GM23338 (cell line): ENCODE measurements around the gene SLC66A2. TPM values are rescaled to one million over a fixed set of nuclear protein-coding genes. Genes with fewer than 3 reads are reported as not detected.
A peak's percentile ranks its signal among the peaks of the same experiment; 100 is the strongest.

ENCODE experiments used
- ATAC-seq: fragments of 200-7000 bp; cut with Tn5 transposase; 3 replicates; pipeline ENCODE4 v1.9.1; 2020
- DNase-seq: peaks from one replicate; pipeline ENCODE4 v3.0.0-alpha.2; 2015; ENCODE audit warnings: low spot score
- H2AFZ ChIP-seq: fragments of 200-600 bp; sonication (generic); 2 replicates; pipeline ENCODE4 v1.8.0; 2016; ENCODE audit warnings: antibody characterized with exemption, mild to moderate bottlenecking, moderate library complexity
- H3F3A ChIP-seq: fragments of 200-600 bp; sonication (generic); replicated peaks from 2 replicates; pipeline ENCODE4 v1.8.0; 2017; ENCODE audit warnings: antibody characterized with exemption, mixed run types, low read depth
- H3K27ac ChIP-seq: fragments of 200-600 bp; sonication (generic); 2 replicates; pipeline ENCODE4 v1.6.1; 2016; ENCODE audit warnings: low read depth
- H3K27me3 ChIP-seq: fragments of 200-600 bp; sonication (generic); 2 replicates; pipeline ENCODE4 v1.8.0; 2016; ENCODE audit warnings: mild to moderate bottlenecking, mixed run types, moderate library complexity; ENCODE audit not compliant: insufficient read depth
- H3K36me3 ChIP-seq: fragments of 200-600 bp; sonication (generic); 2 replicates; pipeline ENCODE4 v1.8.0; 2016; ENCODE audit warnings: mild to moderate bottlenecking; ENCODE audit not compliant: insufficient read depth
- H3K4me1 ChIP-seq: fragments of 200-600 bp; sonication (generic); 2 replicates; pipeline ENCODE4 v1.8.0; 2016; ENCODE audit warnings: mild to moderate bottlenecking, moderate library complexity; ENCODE audit not compliant: insufficient read depth
- H3K4me2 ChIP-seq: fragments of 200-600 bp; sonication (generic); 2 replicates; pipeline ENCODE4 v1.7.1; 2017; ENCODE audit warnings: mixed run types
- H3K4me3 ChIP-seq: fragments of 200-600 bp; sonication (generic); 2 replicates; pipeline ENCODE4 v1.6.1; 2016; ENCODE audit warnings: mixed run types
- H3K79me2 ChIP-seq: fragments of 200-600 bp; sonication (generic); replicated peaks from 2 replicates; pipeline ENCODE4 v1.8.0; 2017; ENCODE audit warnings: mild to moderate bottlenecking; ENCODE audit not compliant: insufficient read depth
- H3K9me2 ChIP-seq: fragments of 200-600 bp; sonication (generic); 2 replicates; pipeline ENCODE4 v1.8.0; 2017; ENCODE audit not compliant: insufficient read depth
- H4K20me1 ChIP-seq: fragments of 200-600 bp; sonication (generic); replicated peaks from 2 replicates; pipeline ENCODE4 v1.8.0; 2017; ENCODE audit warnings: mild to moderate bottlenecking; ENCODE audit not compliant: insufficient read depth
- H3K27ac Mint-ChIP-seq: 2 replicates; pipeline ENCODE4 v1.8.0; 2020; ENCODE audit warnings: inconsistent platforms, mild to moderate bottlenecking, moderate library complexity, mixed read lengths
- H3K27me3 Mint-ChIP-seq: 3 replicates; pipeline ENCODE4 v1.8.0; 2022; ENCODE audit warnings: low read depth, mild to moderate bottlenecking, moderate library complexity, mixed read lengths, inconsistent platforms; ENCODE audit not compliant: insufficient read depth, poor library complexity
- H3K36me3 Mint-ChIP-seq: 3 replicates; pipeline ENCODE4 v1.8.0; 2021; ENCODE audit warnings: low read depth, mild to moderate bottlenecking, inconsistent platforms, moderate library complexity, mixed read lengths
- H3K4me1 Mint-ChIP-seq: 3 replicates; pipeline ENCODE4 v1.8.0; 2020; ENCODE audit warnings: mild to moderate bottlenecking, inconsistent platforms, mixed read lengths
- H3K4me3 Mint-ChIP-seq: 3 replicates; pipeline ENCODE4 v1.8.0; 2021; ENCODE audit warnings: moderate library complexity, mild to moderate bottlenecking, inconsistent platforms, mixed read lengths
- H3K9me3 Mint-ChIP-seq: 3 replicates; pipeline ENCODE4 v1.8.0; 2020; ENCODE audit warnings: moderate library complexity, mild to moderate bottlenecking, inconsistent platforms, mixed read lengths
- CREB1 ChIP-seq: fragments of 250-450 bp; sonication (Bioruptor Pico); IDR thresholded peaks from 2 replicates; pipeline ENCODE4 v1.5.0; 2020; ENCODE audit warnings: low read depth, mild to moderate bottlenecking, moderate library complexity
- EZH2 ChIP-seq: fragments of 200-600 bp; sonication (generic); IDR thresholded peaks from one replicate; pipeline ENCODE4 v1.8.0; 2017; ENCODE audit warnings: antibody characterized with exemption, mild to moderate bottlenecking, low read depth; ENCODE audit not compliant: unreplicated experiment
- EZH2phosphoT487 ChIP-seq: fragments of 200-600 bp; sonication (generic); IDR thresholded peaks from one replicate; pipeline ENCODE4 v1.8.1; 2018; ENCODE audit warnings: antibody characterized with exemption; ENCODE audit not compliant: unreplicated experiment
- JUNB ChIP-seq: IDR thresholded peaks from one replicate; pipeline ENCODE4 v1.6.1; 2016; ENCODE audit warnings: antibody characterized with exemption; ENCODE audit not compliant: unreplicated experiment
- NANOG ChIP-seq: IDR thresholded peaks from 2 replicates; pipeline ENCODE4 v1.6.1; 2016; ENCODE audit warnings: antibody characterized with exemption, borderline replicate concordance
- POLR2AphosphoS5 ChIP-seq: IDR thresholded peaks from 2 replicates; pipeline ENCODE4 v1.6.1; 2016; ENCODE audit warnings: antibody characterized with exemption, low read depth
- STAT1 ChIP-seq: IDR thresholded peaks from one replicate; pipeline ENCODE4 v1.6.1; 2016; ENCODE audit warnings: antibody characterized with exemption; ENCODE audit not compliant: unreplicated experiment
- ZNF114 ChIP-seq: fragments of 250-450 bp; sonication (Bioruptor Pico); IDR thresholded peaks from 2 replicates; pipeline ENCODE4 v1.5.0; 2020; ENCODE audit warnings: mild to moderate bottlenecking, moderate library complexity
- ZNF331 ChIP-seq: fragments of 250-450 bp; sonication (Bioruptor Pico); IDR thresholded peaks from 2 replicates; pipeline ENCODE4 v1.5.0; 2020; ENCODE audit warnings: low read depth, mild to moderate bottlenecking, moderate library complexity
- polyA plus RNA-seq: library from polyadenylated mRNA; unstranded; fragments of >200 nt; fragmentation: Nextera tagmentation; extraction: Ambion mirVana; gene quantifications from 2 replicates; pipeline ENCODE4 v1.2.1, GENCODE V29; 2016
- total RNA-seq: library from RNA; depleted of rRNA; stranded (reverse); fragments of >200 nt; shearing (Covaris generic); gene quantifications from 2 replicates; pipeline ENCODE4 v1.2.3, GENCODE V29; 2014
- TF ChIP-seq, protein P1 (sequence below): IDR thresholded peaks from one replicate; pipeline ENCODE4 v1.6.1; 2018; ENCODE audit warnings: antibody characterized with exemption; ENCODE audit not compliant: unreplicated experiment
- TF ChIP-seq, protein P2 (sequence below): fragments of 250-450 bp; sonication (Bioruptor Pico); IDR thresholded peaks from 2 replicates; pipeline ENCODE4 v1.5.0; 2020; ENCODE audit warnings: mild to moderate bottlenecking, moderate library complexity
- TF ChIP-seq, protein P3 (sequence below), 2 experiments: fragments of 200-600 bp in 1 of 2; sonication (generic) in 1 of 2; conservative IDR thresholded peaks; 2 replicates each; pipeline versions ENCODE4 v1.5.1 to v1.6.1; 2016 to 2017; ENCODE audit warnings: antibody characterized with exemption in 2 of 2, low read depth in 2 of 2, mild to moderate bottlenecking in 2 of 2, moderate library complexity in 1 of 2
- TF ChIP-seq, protein P4 (sequence below): IDR thresholded peaks from 2 replicates; pipeline ENCODE4 v1.6.1; 2016; ENCODE audit warnings: antibody characterized with exemption

The SLC66A2 gene
- total and polyA plus RNA-seq, 2 experiments from 2014 or later = 4.0 to 18.1 TPM

DNA sequence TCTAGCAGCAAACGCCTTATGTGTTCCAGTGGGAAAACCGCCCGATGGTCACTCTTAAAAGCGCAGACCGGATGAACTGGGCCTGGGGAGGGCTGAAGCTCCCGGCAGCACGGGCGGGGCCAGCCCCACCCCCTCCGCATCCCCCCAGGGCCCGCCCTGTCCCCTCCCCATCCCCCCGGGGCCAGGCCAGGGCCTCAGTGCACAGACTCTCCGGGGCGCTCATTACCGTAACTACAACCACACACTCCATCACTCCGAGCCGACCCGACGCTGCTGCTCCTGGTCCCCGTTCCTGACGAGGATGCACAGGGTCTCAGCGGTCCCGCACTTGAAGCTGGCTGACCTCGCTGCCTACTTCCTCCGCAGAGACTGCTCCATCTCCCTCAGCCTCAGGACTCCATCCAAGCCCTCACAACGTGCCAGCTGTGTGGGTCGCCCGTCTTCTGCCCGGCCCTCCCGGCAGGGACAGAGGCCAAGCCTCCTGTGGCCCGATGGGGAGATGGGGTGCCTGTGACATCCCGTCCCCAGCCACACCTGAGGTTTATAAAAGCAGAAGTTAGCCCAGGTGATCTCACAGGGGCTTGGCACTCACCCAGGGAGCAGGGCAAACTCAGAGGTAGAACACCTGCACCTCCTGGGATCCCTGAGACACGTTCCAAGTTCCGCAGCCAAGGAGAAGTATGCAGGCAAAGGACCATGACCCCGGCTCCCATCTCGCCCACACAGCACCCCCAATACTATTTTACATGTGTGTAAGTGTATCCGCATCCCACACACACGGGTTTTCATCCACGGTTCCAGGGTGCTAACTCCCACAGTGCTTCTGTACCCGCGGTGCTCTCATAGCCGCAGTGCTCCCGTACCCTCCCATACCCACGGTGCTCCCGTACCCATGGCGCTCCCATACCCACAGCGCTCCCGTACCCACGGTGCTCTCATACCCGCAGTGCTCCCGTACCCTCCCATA lies 36.0 kb downstream of the SLC66A2 start:
- H2AFZ ChIP-seq = no peak overlapping the region
- no peaks in the 10 kb centered on the region for H3K4me1 ChIP-seq
- H3K4me2 ChIP-seq = no peak overlapping the region
- H3K27ac ChIP-seq = no peak overlapping the region
- no peak overlapping the region for H3K4me3 ChIP-seq
- H3K9me2 ChIP-seq = no peaks in the 10 kb centered on the region
- H3K27me3 ChIP-seq = no peaks in the 10 kb centered on the region
- Mint-ChIP-seq H3K4me3 (no peak overlapping the region), H3K27ac (no peak overlapping the region), H3K36me3 (peaks cover 3% of the 10 kb centered on the region; the same call in 2 of the 3 replicates), H3K27me3 (peaks cover 16% of the 10 kb centered on the region), H3K4me1 (peaks cover 17% of the 10 kb centered on the region), H3K9me3 (peaks cover 9% of the 10 kb centered on the region)
- TF ChIP-seq JUNB = no peak
- TF ChIP-seq NANOG = no peak
- no peak for TF ChIP-seq ZNF331 (CRISPR knock-in tag)
- TF ChIP-seq, protein P1, sequence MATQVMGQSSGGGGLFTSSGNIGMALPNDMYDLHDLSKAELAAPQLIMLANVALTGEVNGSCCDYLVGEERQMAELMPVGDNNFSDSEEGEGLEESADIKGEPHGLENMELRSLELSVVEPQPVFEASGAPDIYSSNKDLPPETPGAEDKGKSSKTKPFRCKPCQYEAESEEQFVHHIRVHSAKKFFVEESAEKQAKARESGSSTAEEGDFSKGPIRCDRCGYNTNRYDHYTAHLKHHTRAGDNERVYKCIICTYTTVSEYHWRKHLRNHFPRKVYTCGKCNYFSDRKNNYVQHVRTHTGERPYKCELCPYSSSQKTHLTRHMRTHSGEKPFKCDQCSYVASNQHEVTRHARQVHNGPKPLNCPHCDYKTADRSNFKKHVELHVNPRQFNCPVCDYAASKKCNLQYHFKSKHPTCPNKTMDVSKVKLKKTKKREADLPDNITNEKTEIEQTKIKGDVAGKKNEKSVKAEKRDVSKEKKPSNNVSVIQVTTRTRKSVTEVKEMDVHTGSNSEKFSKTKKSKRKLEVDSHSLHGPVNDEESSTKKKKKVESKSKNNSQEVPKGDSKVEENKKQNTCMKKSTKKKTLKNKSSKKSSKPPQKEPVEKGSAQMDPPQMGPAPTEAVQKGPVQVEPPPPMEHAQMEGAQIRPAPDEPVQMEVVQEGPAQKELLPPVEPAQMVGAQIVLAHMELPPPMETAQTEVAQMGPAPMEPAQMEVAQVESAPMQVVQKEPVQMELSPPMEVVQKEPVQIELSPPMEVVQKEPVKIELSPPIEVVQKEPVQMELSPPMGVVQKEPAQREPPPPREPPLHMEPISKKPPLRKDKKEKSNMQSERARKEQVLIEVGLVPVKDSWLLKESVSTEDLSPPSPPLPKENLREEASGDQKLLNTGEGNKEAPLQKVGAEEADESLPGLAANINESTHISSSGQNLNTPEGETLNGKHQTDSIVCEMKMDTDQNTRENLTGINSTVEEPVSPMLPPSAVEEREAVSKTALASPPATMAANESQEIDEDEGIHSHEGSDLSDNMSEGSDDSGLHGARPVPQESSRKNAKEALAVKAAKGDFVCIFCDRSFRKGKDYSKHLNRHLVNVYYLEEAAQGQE = no peak
- TF ChIP-seq, protein P2, sequence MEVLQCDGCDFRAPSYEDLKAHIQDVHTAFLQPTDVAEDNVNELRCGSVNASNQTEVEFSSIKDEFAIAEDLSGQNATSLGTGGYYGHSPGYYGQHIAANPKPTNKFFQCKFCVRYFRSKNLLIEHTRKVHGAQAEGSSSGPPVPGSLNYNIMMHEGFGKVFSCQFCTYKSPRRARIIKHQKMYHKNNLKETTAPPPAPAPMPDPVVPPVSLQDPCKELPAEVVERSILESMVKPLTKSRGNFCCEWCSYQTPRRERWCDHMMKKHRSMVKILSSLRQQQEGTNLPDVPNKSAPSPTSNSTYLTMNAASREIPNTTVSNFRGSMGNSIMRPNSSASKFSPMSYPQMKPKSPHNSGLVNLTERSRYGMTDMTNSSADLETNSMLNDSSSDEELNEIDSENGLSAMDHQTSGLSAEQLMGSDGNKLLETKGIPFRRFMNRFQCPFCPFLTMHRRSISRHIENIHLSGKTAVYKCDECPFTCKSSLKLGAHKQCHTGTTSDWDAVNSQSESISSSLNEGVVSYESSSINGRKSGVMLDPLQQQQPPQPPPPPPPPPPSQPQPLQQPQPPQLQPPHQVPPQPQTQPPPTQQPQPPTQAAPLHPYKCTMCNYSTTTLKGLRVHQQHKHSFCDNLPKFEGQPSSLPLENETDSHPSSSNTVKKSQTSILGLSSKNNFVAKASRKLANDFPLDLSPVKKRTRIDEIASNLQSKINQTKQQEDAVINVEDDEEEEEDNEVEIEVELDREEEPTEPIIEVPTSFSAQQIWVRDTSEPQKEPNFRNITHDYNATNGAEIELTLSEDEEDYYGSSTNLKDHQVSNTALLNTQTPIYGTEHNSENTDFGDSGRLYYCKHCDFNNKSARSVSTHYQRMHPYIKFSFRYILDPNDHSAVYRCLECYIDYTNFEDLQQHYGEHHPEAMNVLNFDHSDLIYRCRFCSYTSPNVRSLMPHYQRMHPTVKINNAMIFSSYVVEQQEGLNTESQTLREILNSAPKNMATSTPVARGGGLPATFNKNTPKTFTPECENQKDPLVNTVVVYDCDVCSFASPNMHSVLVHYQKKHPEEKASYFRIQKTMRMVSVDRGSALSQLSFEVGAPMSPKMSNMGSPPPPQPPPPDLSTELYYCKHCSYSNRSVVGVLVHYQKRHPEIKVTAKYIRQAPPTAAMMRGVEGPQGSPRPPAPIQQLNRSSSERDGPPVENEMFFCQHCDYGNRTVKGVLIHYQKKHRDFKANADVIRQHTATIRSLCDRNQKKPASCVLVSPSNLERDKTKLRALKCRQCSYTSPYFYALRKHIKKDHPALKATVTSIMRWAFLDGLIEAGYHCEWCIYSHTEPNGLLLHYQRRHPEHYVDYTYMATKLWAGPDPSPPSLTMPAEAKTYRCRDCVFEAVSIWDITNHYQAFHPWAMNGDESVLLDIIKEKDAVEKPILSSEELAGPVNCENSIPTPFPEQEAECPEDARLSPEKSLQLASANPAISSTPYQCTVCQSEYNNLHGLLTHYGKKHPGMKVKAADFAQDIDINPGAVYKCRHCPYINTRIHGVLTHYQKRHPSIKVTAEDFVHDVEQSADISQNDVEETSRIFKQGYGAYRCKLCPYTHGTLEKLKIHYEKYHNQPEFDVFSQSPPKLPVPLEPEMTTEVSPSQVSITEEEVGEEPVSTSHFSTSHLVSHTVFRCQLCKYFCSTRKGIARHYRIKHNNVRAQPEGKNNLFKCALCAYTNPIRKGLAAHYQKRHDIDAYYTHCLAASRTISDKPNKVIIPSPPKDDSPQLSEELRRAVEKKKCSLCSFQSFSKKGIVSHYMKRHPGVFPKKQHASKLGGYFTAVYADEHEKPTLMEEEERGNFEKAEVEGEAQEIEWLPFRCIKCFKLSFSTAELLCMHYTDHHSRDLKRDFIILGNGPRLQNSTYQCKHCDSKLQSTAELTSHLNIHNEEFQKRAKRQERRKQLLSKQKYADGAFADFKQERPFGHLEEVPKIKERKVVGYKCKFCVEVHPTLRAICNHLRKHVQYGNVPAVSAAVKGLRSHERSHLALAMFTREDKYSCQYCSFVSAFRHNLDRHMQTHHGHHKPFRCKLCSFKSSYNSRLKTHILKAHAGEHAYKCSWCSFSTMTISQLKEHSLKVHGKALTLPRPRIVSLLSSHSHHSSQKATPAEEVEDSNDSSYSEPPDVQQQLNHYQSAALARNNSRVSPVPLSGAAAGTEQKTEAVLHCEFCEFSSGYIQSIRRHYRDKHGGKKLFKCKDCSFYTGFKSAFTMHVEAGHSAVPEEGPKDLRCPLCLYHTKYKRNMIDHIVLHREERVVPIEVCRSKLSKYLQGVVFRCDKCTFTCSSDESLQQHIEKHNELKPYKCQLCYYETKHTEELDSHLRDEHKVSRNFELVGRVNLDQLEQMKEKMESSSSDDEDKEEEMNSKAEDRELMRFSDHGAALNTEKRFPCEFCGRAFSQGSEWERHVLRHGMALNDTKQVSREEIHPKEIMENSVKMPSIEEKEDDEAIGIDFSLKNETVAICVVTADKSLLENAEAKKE (CRISPR knock-in tag) = no peak
- no peak for TF ChIP-seq POLR2AphosphoS5
- TF ChIP-seq, protein P3, sequence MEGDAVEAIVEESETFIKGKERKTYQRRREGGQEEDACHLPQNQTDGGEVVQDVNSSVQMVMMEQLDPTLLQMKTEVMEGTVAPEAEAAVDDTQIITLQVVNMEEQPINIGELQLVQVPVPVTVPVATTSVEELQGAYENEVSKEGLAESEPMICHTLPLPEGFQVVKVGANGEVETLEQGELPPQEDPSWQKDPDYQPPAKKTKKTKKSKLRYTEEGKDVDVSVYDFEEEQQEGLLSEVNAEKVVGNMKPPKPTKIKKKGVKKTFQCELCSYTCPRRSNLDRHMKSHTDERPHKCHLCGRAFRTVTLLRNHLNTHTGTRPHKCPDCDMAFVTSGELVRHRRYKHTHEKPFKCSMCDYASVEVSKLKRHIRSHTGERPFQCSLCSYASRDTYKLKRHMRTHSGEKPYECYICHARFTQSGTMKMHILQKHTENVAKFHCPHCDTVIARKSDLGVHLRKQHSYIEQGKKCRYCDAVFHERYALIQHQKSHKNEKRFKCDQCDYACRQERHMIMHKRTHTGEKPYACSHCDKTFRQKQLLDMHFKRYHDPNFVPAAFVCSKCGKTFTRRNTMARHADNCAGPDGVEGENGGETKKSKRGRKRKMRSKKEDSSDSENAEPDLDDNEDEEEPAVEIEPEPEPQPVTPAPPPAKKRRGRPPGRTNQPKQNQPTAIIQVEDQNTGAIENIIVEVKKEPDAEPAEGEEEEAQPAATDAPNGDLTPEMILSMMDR (conservative IDR thresholded peaks at IDR 0.05; ENCODE audit: low read depth in 2 of 2) = no peak
- TF ChIP-seq, protein P4, sequence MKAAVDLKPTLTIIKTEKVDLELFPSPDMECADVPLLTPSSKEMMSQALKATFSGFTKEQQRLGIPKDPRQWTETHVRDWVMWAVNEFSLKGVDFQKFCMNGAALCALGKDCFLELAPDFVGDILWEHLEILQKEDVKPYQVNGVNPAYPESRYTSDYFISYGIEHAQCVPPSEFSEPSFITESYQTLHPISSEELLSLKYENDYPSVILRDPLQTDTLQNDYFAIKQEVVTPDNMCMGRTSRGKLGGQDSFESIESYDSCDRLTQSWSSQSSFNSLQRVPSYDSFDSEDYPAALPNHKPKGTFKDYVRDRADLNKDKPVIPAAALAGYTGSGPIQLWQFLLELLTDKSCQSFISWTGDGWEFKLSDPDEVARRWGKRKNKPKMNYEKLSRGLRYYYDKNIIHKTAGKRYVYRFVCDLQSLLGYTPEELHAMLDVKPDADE = no peak
- TF ChIP-seq CREB1 (CRISPR knock-in tag) = no peak
- no peak for TF ChIP-seq STAT1
- TF ChIP-seq ZNF114 (CRISPR knock-in tag) = no peak
- no peak for TF ChIP-seq EZH2
- TF ChIP-seq EZH2phosphoT487 = no peak
- no peaks in the 10 kb centered on the region for H4K20me1 ChIP-seq
- DNase-seq (peak; percentile 55), ATAC-seq (peak; percentile 37)
- H3K79me2 ChIP-seq = no peaks in the 10 kb centered on the region
- H3F3A ChIP-seq = no peaks in the 10 kb centered on the region
- no peaks in the 10 kb centered on the region for H3K36me3 ChIP-seq
